Aorta (tissue), 5 donors: ENCODE data around the gene SMAD6. TPM values are rescaled to one million over a fixed set of nuclear protein-coding genes. Genes with fewer than 3 reads are reported as not detected.

ENCODE experiments used
- ATAC-seq: fragments of 200-7000 bp; cut with Tn5 transposase; one replicate; pipeline ENCODE4 v1.9.1; 2022; ENCODE audit warnings: moderate library complexity; ENCODE audit not compliant: low FRiP score
- DNase-seq, 2 donors: peaks; one replicate each; pipeline ENCODE4 v3.0.0-alpha.2; 2020
- H3K27ac ChIP-seq, 2 donors: one replicate each; pipeline ENCODE4 v1.5.1; 2013; ENCODE audit warnings: low read length in 2 of 2, mild to moderate bottlenecking in 2 of 2, moderate library complexity in 2 of 2, control low read depth in 1 of 2, inconsistent platforms in 1 of 2, low read depth in 1 of 2
- H3K27me3 ChIP-seq, 2 donors: one replicate each; pipeline ENCODE4 v1.6.1; 2013; ENCODE audit warnings: control low read depth in 1 of 2, low read length in 1 of 2, mild to moderate bottlenecking in 1 of 2, moderate library complexity in 1 of 2; ENCODE audit not compliant: insufficient read depth in 2 of 2, control insufficient read depth in 1 of 2
- H3K36me3 ChIP-seq, 2 donors: one replicate each; pipeline ENCODE4 v1.6.1; 2013; ENCODE audit warnings: control low read depth in 1 of 2, low read length in 1 of 2, mild to moderate bottlenecking in 1 of 2; ENCODE audit not compliant: insufficient read depth in 2 of 2, control insufficient read depth in 1 of 2
- H3K4me1 ChIP-seq, 2 donors: one replicate each; pipeline ENCODE4 v1.6.1; 2013; ENCODE audit warnings: low read length in 2 of 2, control low read depth in 1 of 2, mild to moderate bottlenecking in 1 of 2, moderate library complexity in 1 of 2; ENCODE audit not compliant: insufficient read depth in 2 of 2, control insufficient read depth in 1 of 2
- H3K4me3 ChIP-seq, 2 donors: one replicate each; pipeline ENCODE4 v1.5.1; 2013; ENCODE audit warnings: low read length in 2 of 2, control low read depth in 1 of 2, mild to moderate bottlenecking in 1 of 2
- H3K9me3 ChIP-seq: one replicate; pipeline ENCODE4 v1.6.1; 2013; ENCODE audit warnings: mild to moderate bottlenecking, low read length; ENCODE audit not compliant: control insufficient read depth
- WGBS, 2 donors: extraction: QIAGEN DNeasy Blood & Tissue Kit; methylation state at CpG; one replicate each; pipeline ENCODE4 v1.1.7; 2013; 5-methylcytosine and 5-hydroxymethylcytosine counted together
- intact Hi-C, 2 donors: fragments of 100-400 bp; cut with DNase I; formaldehyde crosslinking; loops; one replicate each; pipeline versions ENCODE4 v1.14.2 to v1.15.0; 2022
- polyA plus RNA-seq, 2 donors: library from polyadenylated mRNA; stranded (reverse); fragments of 200-250 nt; gene quantifications; one replicate each; pipeline ENCODE4 v1.2.3, GENCODE V29; 2013
- total RNA-seq, 2 donors: library from RNA; stranded (reverse); fragmentation: NEBNext Ultra II Directional; extraction: Animal tissue kit (Norgen Biotek cat#: 25700); gene quantifications; one replicate each; pipeline ENCODE4 v1.2.1, GENCODE V29; 2021
- donor health status: healthy with polysubstance abuse.
- donor health status: Bipolar disorder and iron deficiency.
- donor health status: DM: no; HTN: no; CAD: no.
- donor health status: DM: no; HTN: no; CAD: no.
- donor health status: DM: yes; HTN: yes; CAD: no.

Gene SMAD6
- total and polyA plus RNA-seq, 4 donors = 7.1 to 92.0 (median 24.5) TPM

DNA sequence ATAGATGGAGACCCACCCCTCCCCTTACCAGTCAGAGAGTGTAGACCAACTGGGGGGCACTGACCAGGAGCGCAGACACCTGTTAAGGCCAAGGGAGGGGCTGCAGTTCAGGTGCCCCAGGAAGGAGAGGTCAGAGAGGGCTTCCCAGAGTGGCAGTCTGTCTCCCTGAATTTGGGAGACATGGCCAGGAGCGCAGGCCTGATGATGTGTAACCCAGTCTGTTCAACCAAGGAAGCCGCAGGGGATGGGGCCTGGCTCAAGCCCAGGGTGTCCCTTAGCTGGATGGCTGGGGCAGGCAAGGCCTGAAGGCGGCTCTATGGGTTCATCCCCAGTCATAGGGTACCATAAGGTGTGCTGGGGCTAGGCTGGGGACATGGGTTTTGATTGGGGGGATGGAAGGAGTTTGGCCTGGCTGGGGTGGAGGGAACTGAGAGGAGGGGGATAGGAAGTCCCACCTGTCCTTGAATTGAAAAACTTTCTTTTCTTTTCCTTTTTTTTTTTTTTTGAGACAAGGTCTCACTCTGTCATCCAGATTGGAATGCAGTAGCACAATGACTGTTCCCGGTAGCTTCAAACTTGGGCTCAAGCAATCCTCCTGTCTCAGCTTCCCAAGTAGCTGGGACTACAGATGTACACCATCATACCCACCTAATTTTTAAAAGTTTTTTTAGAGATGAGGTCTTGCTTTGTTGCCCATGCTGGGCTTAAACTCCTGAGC, 75.7 kb downstream of the SMAD6 start:
- Histone ChIP-seq H3K27me3 (no peaks in the 10 kb centered on the region), H3K27ac (no peak overlapping the region), H3K36me3 (no peaks in the 10 kb centered on the region), H3K4me1 (no peaks in the 10 kb centered on the region), H3K4me3 (no peak overlapping the region), H3K9me3 (no peaks in the 10 kb centered on the region)
- intact Hi-C loops = loop anchor here in 1 of 2 donors (5.0 kb wide), 1 partner anchor 175 kb away; no protein-coding TSS in a partner anchor
- no peak for ATAC-seq
- DNase-seq = peak; percentile 22 to 71
- 83 to 90% methylated on average over 5 of the region's 5 CpGs for WGBS, 2 donors

GRCh38 chr15:66778314-66778665, 76.3 kb downstream of the SMAD6 start:
- Histone ChIP-seq H3K4me1 (no peaks in the 10 kb centered on the region), H3K4me3 (no peak overlapping the region), H3K9me3 (no peaks in the 10 kb centered on the region), H3K27me3 (no peaks in the 10 kb centered on the region), H3K27ac (peak overlapping the region in 1 of 2 donors; percentile 6), H3K36me3 (no peaks in the 10 kb centered on the region)
- WGBS, 2 donors = 83 to 88% methylated on average over 1 of the region's 1 CpG
- ATAC-seq (no peak), DNase-seq (peak in 1 of 2 donors; percentile 20)
- intact Hi-C loops = loop anchor here in 1 of 2 donors (5.0 kb wide), 1 partner anchor 176 kb away; no protein-coding TSS in a partner anchor

DNA sequence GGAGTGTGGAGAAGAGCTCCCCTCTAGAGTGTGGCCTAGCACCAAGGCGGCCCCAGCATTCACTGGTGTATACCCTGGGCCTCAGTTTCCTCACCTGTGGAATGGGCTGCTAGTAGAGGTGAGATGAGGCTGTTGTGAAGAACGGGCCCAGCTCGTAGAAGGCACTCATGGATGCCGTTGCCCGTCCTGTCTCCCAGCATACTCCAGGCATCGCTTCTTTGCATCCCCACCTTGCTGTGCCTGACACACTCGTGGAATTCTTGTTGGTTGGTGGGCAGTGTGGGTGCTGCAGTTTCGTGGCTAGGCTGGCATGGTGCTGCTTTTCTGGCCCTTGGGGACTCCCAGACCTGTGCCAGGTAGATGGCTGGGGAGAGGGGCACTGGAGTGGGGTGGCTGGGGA, 76.7 kb downstream of the SMAD6 start:
- Histone ChIP-seq H3K27ac (no peak overlapping the region), H3K27me3 (no peaks in the 10 kb centered on the region), H3K9me3 (no peaks in the 10 kb centered on the region), H3K4me1 (no peaks in the 10 kb centered on the region), H3K36me3 (no peaks in the 10 kb centered on the region), H3K4me3 (no peak overlapping the region)
- 92% methylated on average over 8 of the region's 8 CpGs for WGBS, 2 donors
- DNase-seq (peak in 1 of 2 donors; percentile 37), ATAC-seq (no peak)
- intact Hi-C loops = loop anchor here in 1 of 2 donors (5.0 kb wide), 1 partner anchor 176 kb away; no protein-coding TSS in a partner anchor

DNA sequence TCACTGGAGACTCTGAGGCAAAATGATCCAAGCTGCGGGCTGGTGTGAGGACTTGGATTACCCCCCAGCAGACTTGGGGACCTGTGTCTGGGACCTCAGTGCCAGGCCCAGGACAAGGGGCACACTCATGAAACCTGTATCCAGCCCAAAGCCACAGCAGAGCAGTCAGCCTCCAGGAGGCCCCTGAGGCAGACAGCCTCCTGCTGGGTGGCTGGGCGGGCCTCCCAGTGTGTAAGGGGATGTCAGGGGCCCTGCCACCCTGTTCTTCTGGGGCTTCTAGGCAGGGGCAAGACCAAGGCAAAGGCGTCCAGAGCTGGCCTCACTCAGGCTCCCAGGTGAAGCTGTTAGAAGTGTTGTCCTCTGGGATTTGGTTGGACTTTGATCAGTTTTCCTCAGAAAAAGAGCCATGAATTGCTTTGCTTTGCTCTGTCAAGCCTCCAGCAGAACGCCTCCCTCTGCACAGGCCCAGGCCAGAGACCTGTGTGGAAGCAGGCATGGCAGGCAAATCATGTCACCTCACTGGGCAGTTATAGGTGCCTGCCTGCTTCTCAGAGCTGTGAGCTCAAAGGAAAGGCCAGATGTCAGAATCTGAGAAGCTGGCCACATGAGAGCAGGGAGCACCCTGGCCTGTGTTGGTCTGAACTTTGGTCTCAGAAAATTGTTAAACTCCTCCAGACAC, 77.4 kb downstream of the SMAD6 start:
- H3K4me3 ChIP-seq = no peak overlapping the region
- intact Hi-C loops = loop anchor here in 1 of 2 donors (5.0 kb wide), 1 partner anchor 177 kb away; no protein-coding TSS in a partner anchor
- peak overlapping the region in 1 of 2 donors; percentile 34 for H3K27ac ChIP-seq
- no peaks in the 10 kb centered on the region for H3K4me1 ChIP-seq
- H3K9me3 ChIP-seq = no peaks in the 10 kb centered on the region
- 58 to 62% methylated on average over 4 of the region's 4 CpGs for WGBS, 2 donors
- no peaks in the 10 kb centered on the region for H3K36me3 ChIP-seq
- no peaks in the 10 kb centered on the region for H3K27me3 ChIP-seq
- peak in 1 of 2 donors; percentile 51 for DNase-seq
- ATAC-seq = no peak

- whole genome bisulfite sequencing, 2 donors = 78% methylated on average over 21 of the region's 21 CpGs
- H3K27ac ChIP-seq = no peak overlapping the region
- no peaks in the 10 kb centered on the region for H3K9me3 ChIP-seq
- intact Hi-C loops = no loop called here
- no peaks in the 10 kb centered on the region for H3K36me3 ChIP-seq
- no peak overlapping the region for H3K4me3 ChIP-seq
- no peaks in the 10 kb centered on the region for H3K27me3 ChIP-seq
- H3K4me1 ChIP-seq = no peaks in the 10 kb centered on the region
- ATAC-seq (peak; percentile 21), DNase-seq (peak; percentile 74 to 84)
Measured at GRCh38 chr15:66780172-66780972, 78.3 kb downstream of the SMAD6 start.

GRCh38 chr15:66780973-66781718, 79.1 kb downstream of the SMAD6 start:
- ATAC-seq (no peak), DNase-seq (peak; percentile 32 to 70)
- Histone ChIP-seq H3K27me3 (no peaks in the 10 kb centered on the region), H3K27ac (no peak overlapping the region), H3K9me3 (no peaks in the 10 kb centered on the region), H3K36me3 (no peaks in the 10 kb centered on the region), H3K4me3 (no peak overlapping the region), H3K4me1 (no peaks in the 10 kb centered on the region)
- intact Hi-C loops = no loop called here
- WGBS, 2 donors = 96 to 97% methylated on average over 62 to 73 of the region's 73 CpGs

DNA sequence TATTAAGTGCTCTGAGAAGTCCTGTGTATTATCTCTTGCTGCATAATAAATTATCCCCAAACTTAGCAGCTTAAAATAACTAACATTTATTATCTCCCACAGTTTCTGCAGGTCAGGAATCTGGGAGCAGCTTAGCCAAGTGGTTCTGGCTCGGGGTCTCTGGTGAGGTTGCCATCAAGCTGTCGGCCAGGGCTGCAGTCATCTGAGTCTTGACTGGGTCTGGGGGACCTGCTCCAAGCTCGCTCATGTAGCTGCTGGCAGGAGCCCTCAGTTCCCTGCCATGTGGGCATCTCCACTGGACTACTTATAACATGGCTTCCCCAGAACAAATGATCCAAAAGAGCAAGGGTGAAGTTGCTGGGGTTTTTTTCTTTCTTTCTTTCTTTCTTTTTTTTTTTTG, 80.7 kb downstream of the SMAD6 start:
- 13 to 23% methylated on average over 3 of the region's 3 CpGs for WGBS, 2 donors
- no peaks in the 10 kb centered on the region for H3K36me3 ChIP-seq
- no peaks in the 10 kb centered on the region for H3K27me3 ChIP-seq
- no peak overlapping the region for H3K4me3 ChIP-seq
- intact Hi-C loops = no loop called here
- ATAC-seq = no peak
- no peaks in the 10 kb centered on the region for H3K4me1 ChIP-seq
- H3K27ac ChIP-seq = no peak overlapping the region
- DNase-seq = peak in 1 of 2 donors; percentile 22
- H3K9me3 ChIP-seq = no peaks in the 10 kb centered on the region

DNA sequence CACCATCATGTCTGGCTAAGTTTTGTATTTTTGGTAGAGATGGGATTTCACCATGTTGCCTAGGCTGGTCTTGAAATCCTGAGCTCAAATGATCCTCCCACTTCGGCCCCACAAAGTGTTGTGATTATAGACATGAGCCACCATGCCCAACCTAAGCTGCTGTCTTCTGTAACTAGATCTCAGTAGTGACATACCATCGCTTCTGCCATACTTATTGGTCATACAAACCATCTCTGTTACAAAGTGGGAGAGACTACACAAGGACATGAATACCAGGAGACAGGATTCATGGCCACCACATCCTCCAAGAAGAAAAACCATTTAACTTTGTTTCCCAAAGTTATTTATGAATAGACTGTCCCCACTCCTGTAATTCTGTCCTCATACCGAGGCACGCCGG, 81.3 kb downstream of the SMAD6 start:
- intact Hi-C loops = no loop called here
- WGBS, 2 donors = 92 to 94% methylated on average over 5 of the region's 5 CpGs

More for the DNA sequence above, 81.3 kb downstream of the SMAD6 start:
- peak in 1 of 2 donors; percentile 32 for DNase-seq
- Histone ChIP-seq H3K9me3 (no peaks in the 10 kb centered on the region), H3K27me3 (no peaks in the 10 kb centered on the region), H3K4me1 (no peaks in the 10 kb centered on the region), H3K4me3 (no peak overlapping the region), H3K36me3 (no peaks in the 10 kb centered on the region), H3K27ac (no peak overlapping the region)
- ATAC-seq = no peak
